NT2/D1 (cell line): Measurements from ENCODE around the gene DNM3.

Source experiments
- SUZ12 ChIP-seq: IDR thresholded peaks from 2 replicates; pipeline ENCODE4 v1.6.1; 2011; ENCODE audit not compliant: insufficient read length, insufficient read depth; ENCODE audit errors: extremely low read depth
- YY1 ChIP-seq: IDR thresholded peaks from 2 replicates; pipeline ENCODE4 v1.6.1; 2011; ENCODE audit not compliant: insufficient read length, insufficient read depth

- no peak for TF ChIP-seq SUZ12
- TF ChIP-seq YY1, result no peak
Observed at GRCh38 chr1:172376431-172376830, 535.1 kb downstream of the DNM3 start.
